HG02571 (cell line): ENCODE results near the gene DISC1.
"Not testable (repeated sequence)": the region's sequence is repeated elsewhere in the genome, so short reads cannot be mapped to it uniquely, and the experiment has no call there.

Source experiments
- ATAC-seq: cut with Tn5 transposase; IDR thresholded peaks from one replicate; pipeline ENCODE4 v1.9.1; 2021; ENCODE audit warnings: mild to moderate bottlenecking, moderate library complexity; ENCODE audit not compliant: unreplicated experiment

The DISC1 gene

DNA sequence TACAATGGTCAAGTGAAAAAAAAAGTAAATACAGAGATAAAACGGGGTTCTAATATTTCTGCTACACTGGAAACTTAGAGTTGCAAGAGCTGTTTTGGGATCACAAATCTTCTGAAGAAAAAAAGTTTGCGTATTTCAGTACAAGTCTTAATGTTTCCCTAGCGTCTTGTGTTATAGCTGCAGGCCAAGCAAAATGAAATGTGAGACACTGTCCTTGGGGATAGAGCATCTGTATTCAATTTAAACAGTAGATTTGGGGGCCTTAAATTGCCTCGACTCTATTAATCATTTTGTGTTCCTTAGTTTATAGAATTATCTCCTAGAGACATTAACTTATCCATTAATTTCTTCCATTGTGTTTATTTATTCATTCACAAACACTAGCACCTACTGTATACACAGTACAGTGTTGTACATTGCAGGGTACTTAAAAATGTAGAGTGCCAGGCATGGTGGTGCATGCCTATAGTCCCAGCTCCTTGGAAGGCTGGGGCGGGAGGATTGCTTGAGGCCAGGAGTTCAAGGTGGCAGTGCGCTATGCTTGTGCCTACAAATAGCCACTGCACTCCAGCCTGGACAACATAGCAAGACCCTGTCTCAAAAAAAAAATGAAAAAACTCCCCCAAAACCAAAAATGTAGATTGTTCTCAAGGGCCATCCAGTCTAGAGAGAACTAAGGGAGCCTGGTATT, 7.9 kb downstream of the DISC1 start:
- ATAC-seq = no peak

GRCh38 chr1:231636157-231636556, 9.6 kb downstream of the DISC1 start:
- no peak for ATAC-seq

GRCh38 chr1:231636922-231637321, 10.3 kb downstream of the DISC1 start:
- ATAC-seq = not testable (repeated sequence)

DNA sequence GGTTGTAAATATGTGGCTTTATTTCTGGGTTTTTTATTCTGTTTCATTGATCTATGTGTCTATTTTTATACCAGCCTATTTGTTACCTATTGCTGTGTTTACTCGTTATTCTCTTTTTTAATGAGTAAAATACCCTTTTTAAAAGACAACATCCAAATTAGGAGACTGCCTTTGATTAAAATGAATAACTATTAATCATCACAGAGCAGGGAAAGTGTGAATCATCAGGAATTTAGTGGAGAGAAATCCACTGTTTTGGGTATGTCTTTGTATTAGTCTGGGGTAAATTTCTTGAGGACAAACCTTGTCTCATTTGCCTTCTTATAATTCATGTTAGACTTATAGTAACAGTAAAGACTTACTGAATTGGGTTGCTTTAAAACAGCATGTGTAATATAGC, 12.1 kb downstream of the DISC1 start:
- ATAC-seq = no peak

DNA sequence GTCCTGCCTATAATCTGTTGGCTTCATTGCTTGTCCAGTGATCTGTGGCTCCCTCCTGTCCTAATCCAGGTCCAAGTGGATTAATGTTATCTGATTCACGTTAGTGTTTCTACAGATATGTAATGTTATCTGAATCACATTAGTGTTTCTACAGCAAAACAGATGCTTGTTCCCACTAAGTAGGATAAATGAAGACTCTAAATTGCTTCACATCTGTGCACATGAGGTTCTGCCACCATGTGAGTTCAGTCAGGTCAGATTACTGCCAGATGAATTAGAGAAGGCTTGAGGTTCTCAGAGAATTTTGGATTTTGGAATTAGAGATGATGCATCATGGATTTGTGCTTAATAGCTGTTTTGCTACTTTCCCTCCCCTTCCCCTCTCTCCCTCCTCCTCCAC, 13.2 kb downstream of the DISC1 start:
- ATAC-seq = no peak

GRCh38 chr1:231641444-231641843, 14.9 kb downstream of the DISC1 start:
- not testable (repeated sequence) for ATAC-seq

DNA sequence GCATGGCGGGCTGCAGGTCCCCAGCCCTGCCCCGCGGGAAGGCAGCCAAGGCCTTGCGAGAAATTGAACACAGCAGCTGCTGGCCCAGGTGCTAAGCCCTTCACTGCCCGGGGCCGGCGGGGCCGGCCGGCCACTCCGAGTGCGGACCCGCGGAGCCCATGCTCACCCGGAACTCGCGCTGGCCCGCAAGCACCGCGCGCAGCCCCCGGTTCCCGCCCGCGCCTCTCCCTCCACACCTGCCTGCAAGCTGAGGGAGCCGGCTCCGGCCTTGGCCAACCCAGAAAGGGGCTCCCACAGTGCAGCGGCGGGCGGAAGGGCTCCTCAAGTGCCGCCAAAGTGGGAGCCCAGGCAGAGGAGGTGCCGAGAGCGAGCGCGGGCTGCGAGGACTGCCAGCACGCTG, 15.5 kb downstream of the DISC1 start:
- ATAC-seq = not testable (repeated sequence)

GRCh38 chr1:231642618-231643017, 16.0 kb downstream of the DISC1 start:
- no peak for ATAC-seq

GRCh38 chr1:231643071-231643934, 16.7 kb downstream of the DISC1 start:
- ATAC-seq = no peak

- no peak for ATAC-seq
Observed at GRCh38 chr1:231643935-231644237, 17.3 kb downstream of the DISC1 start.

GRCh38 chr1:231645634-231646033, 19.0 kb downstream of the DISC1 start:
- not testable (repeated sequence) for ATAC-seq

- not testable (repeated sequence) for ATAC-seq
Observed at GRCh38 chr1:231646165-231646564, 19.6 kb downstream of the DISC1 start.

- not testable (repeated sequence) for ATAC-seq
Observed at GRCh38 chr1:231651621-231652260, 25.2 kb downstream of the DISC1 start.

GRCh38 chr1:231653632-231654031, 27.0 kb downstream of the DISC1 start:
- ATAC-seq = no peak

- no peak for ATAC-seq
Observed at GRCh38 chr1:231656741-231657140, 30.2 kb downstream of the DISC1 start.

GRCh38 chr1:231658223-231658622, 31.6 kb downstream of the DISC1 start:
- ATAC-seq = not testable (repeated sequence)

- no peak for ATAC-seq
Observed at GRCh38 chr1:231660198-231660597, 33.6 kb downstream of the DISC1 start.

DNA sequence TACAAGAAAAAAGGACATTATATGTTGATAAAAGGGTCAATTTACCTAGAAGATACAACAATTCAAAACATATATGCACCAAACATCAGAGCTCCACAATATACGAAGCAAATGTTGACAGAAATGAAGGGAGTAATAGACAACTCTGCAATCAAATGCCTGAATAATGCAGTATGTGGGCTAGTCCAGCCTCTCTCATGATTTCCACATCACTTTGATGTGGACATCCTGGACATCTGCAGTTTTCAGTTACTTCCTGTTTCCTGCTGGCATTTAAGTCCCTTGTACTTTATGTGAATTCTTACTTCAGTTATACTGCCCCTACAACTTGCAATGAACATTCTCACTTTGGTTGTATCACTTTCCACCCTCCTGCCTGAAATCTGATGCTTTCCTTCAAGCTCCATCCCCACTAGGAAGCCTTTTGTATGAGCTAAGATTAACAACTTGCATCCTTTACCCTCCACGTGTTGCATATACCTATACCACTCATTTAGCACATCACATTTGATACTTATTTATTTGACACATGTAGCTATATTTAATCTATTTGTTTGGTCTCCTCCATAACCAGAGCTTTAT, 36.7 kb downstream of the DISC1 start:
- no peak for ATAC-seq

DNA sequence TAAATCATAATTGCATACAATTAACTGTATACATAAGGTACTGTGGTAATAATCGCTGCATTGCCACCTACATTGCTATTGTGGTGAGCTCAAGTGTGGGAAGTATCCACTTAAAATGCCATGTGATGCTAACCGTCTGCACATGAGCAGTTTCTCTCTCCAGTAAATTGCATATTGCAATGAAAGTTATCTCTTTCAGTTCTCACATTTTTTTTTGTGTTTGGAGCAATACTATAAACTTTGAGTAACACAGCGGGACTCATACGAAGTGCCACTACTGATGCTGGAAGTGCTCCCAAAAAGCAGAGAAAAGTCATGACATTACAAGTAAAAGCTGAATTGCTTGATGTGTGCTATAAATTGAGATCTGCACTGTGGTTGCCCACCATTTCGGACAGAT, 38.5 kb downstream of the DISC1 start:
- ATAC-seq = no peak

DNA sequence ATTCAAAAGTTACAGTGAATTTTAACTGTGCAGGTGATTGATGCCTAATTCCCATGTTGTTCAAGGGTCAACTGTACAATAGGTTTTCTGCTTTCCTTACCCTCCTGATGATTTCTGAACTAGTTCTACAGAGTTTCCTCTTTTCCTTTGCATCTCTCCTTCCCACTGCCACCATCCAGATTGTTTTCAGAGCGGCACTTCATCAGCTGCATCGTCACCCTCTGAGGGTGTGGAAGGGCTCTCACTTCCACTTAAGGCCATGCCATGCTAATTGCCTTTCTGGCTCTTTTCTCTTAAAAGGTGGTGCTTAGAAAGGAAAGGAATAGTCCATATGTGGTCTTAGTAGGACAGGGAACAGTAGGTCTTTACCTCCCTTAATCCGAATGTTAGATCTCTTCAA, 39.1 kb downstream of the DISC1 start:
- ATAC-seq = no peak

DNA sequence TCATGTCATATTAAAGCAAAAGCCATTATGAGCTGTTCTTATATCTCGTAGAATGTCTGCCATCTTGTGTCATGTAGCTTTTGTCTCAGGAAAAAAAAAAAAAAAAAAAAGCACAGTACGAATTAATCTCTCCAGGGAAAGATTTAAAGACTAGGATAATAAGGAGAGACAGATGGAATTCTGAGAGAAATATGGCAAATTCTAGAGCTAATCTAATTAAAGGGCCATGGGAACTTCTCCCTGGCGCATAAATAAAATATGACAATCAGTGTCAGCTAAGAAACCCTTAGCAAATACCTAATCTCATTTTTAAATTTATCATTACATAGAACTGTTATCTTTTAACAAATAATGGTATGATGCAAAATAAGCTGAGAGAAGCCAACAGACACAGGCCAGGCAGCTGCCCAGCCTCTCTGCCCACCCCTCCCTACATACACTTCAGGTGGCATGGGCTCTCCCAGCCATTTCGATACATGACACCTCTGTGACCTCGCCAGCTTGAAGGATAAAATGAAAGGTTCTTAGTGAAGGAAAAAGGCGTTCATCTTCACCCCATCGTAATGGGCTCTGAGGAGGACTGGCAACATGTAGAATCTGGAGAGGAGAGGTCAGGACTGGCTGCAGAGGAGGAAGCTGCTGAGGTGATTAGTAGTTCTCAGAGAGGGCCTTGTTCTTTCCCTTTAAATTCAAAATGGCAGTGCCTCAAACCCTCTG, 39.8 kb downstream of the DISC1 start:
- ATAC-seq = no peak
